Colonic mucosa (tissue), 4 donors: ENCODE results near the gene JAKMIP2. TPM values are rescaled to one million over a fixed set of nuclear protein-coding genes. Genes with fewer than 3 reads are reported as not detected.
"Not testable (repeated sequence)": the region's sequence is repeated elsewhere in the genome, so short reads cannot be mapped to it uniquely, and the experiment has no call there.

Source experiments
- DNase-seq: peaks from one replicate; pipeline ENCODE4 v3.0.0-alpha.2; 2020
- H3K27ac ChIP-seq: fragments of 200-600 bp; one replicate; pipeline ENCODE4 v1.8.0; 2021
- H3K27me3 ChIP-seq: fragments of 200-600 bp; one replicate; pipeline ENCODE4 v1.8.0; 2021
- H3K36me3 ChIP-seq: fragments of 200-600 bp; one replicate; pipeline ENCODE4 v1.8.0; 2021
- H3K4me1 ChIP-seq: fragments of 200-600 bp; one replicate; pipeline ENCODE4 v1.8.0; 2021; ENCODE audit warnings: mild to moderate bottlenecking
- H3K4me3 ChIP-seq: fragments of 200-600 bp; one replicate; pipeline ENCODE4 v1.8.0; 2021
- H3K9ac ChIP-seq, 2 donors: one replicate each; pipeline ENCODE4 v1.7.0; 2013; ENCODE audit warnings: control low read depth in 2 of 2, low read depth in 2 of 2, low read length in 2 of 2
- H3K9me3 ChIP-seq: fragments of 200-600 bp; one replicate; pipeline ENCODE4 v1.8.0; 2021
- intact Hi-C: fragments of 100-400 bp; cut with DNase I; formaldehyde crosslinking; loops from one replicate; pipeline ENCODE4 v1.14.1; 2022
- total RNA-seq, 2 donors: library from RNA; stranded (reverse); fragmentation: NEBNext Ultra II Directional in 1 of 2; extraction: Animal tissue kit (Norgen Biotek cat#: 25700) in 1 of 2; gene quantifications; one replicate each; pipeline ENCODE4 v1.2.1, GENCODE V29; 2021
- TF ChIP-seq, protein P1 (sequence below): fragments of 200-600 bp; IDR thresholded peaks from one replicate; pipeline ENCODE4 v1.8.0; 2022; ENCODE audit warnings: antibody characterized with exemption, mild to moderate bottlenecking
- donor health status: healthy.
- donor health status: DM: no; HTN: no; CAD: no.
- donor health status: DM: no; HTN: no; CAD: no.

JAKMIP2 gene
- total RNA-seq, 2 donors from 2014 or later = 0.17 to 1.3 TPM

DNA sequence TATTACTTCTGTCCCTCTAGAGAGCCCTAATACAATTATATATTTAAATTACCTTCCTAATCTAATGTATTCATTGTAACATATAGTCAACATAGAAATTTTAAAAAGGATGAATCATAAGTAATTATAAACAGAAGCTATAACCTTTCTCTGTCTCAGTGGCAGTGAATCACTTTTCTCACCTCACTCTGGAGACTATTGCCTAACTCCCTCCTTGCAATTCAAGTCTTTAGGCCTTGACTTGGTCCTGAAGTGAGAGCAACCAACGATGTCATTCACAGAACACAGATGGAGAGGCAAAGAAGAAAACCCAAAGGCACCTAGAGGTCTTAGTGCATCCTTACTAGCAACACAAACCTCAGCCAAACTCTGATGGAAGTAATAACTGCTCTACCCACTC is 139.4 kb downstream of the JAKMIP2 start:
- Histone ChIP-seq H3K36me3 (no peaks in the 10 kb centered on the region), H3K4me3 (no peak overlapping the region), H3K4me1 (no peaks in the 10 kb centered on the region), H3K27me3 (no peaks in the 10 kb centered on the region), H3K27ac (no peak overlapping the region), H3K9me3 (no peaks in the 10 kb centered on the region), H3K9ac (no peak overlapping the region)
- intact Hi-C loops = no loop called here
- DNase-seq = no peak
- TF ChIP-seq, protein P1, sequence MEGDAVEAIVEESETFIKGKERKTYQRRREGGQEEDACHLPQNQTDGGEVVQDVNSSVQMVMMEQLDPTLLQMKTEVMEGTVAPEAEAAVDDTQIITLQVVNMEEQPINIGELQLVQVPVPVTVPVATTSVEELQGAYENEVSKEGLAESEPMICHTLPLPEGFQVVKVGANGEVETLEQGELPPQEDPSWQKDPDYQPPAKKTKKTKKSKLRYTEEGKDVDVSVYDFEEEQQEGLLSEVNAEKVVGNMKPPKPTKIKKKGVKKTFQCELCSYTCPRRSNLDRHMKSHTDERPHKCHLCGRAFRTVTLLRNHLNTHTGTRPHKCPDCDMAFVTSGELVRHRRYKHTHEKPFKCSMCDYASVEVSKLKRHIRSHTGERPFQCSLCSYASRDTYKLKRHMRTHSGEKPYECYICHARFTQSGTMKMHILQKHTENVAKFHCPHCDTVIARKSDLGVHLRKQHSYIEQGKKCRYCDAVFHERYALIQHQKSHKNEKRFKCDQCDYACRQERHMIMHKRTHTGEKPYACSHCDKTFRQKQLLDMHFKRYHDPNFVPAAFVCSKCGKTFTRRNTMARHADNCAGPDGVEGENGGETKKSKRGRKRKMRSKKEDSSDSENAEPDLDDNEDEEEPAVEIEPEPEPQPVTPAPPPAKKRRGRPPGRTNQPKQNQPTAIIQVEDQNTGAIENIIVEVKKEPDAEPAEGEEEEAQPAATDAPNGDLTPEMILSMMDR = no peak

DNA sequence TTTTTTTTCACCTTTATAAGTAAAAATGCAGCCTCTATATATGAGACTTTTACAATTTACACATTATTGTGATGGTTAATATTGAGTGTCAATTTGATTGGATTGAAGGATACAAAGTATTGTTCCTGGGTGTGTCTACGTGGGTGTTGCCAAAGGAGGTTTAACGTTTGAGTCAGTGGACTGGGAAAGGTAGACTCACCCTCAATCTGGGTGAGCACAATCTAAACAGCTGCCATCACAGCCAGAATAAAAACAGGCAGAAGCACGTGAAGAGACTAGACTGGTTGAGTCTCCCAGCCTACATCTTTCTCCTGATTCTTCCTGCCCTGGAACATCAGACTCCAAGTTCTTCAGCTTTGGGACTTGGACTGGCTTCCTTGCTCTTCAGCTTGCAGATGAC is 139.9 kb downstream of the JAKMIP2 start:
- DNase-seq = no peak
- Histone ChIP-seq H3K27me3 (no peaks in the 10 kb centered on the region), H3K4me3 (no peak overlapping the region), H3K4me1 (no peaks in the 10 kb centered on the region), H3K9me3 (no peaks in the 10 kb centered on the region), H3K36me3 (no peaks in the 10 kb centered on the region), H3K27ac (no peak overlapping the region), H3K9ac (no peak overlapping the region)
- TF ChIP-seq, protein P1 = no peak
- intact Hi-C loops = no loop called here

DNA sequence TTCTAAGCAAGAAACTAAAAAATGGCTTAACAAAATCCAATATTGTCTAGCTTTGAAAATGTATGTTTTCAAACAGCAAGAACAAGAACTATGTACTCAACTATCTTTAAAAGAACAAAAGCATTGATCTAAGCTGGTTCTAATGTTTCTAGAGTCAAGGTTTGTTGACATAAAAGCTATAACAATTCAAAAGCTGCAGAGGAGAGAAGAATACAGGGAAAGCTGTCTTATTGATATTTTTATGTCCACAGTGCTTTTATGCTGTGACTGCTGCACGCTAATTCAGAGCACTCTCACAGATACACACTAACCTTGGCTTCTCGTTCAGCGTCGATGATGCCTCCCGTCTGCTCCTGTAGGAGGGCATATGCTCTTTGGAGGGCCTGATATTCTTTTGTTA is 143.2 kb downstream of the JAKMIP2 start:
- no peak overlapping the region for H3K9ac ChIP-seq
- H3K36me3 ChIP-seq = no peaks in the 10 kb centered on the region
- no peak overlapping the region for H3K27ac ChIP-seq
- H3K4me1 ChIP-seq = no peaks in the 10 kb centered on the region
- no peak overlapping the region for H3K4me3 ChIP-seq
- no peaks in the 10 kb centered on the region for H3K9me3 ChIP-seq
- TF ChIP-seq, protein P1 = no peak
- no peaks in the 10 kb centered on the region for H3K27me3 ChIP-seq
- DNase-seq = no peak
- intact Hi-C loops = no loop called here

DNA sequence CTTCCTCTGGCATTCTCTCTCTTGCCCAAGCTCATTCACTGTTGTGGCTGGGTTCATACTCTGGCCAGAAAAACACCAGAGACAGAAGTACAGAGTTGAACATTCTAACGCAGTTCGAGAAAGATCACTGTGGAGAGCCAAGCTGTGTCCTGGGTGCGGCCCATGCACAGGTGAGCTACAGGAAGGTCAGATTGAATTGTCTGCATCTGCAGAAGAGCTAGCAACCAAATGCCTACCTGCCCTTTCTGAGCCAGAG is 145.9 kb downstream of the JAKMIP2 start:
- Histone ChIP-seq H3K27ac (no peak overlapping the region), H3K9ac (no peak overlapping the region), H3K36me3 (no peaks in the 10 kb centered on the region), H3K9me3 (no peaks in the 10 kb centered on the region), H3K4me3 (no peak overlapping the region), H3K27me3 (no peaks in the 10 kb centered on the region), H3K4me1 (no peaks in the 10 kb centered on the region)
- no peak for DNase-seq
- TF ChIP-seq, protein P1 = no peak
- intact Hi-C loops = no loop called here

DNA sequence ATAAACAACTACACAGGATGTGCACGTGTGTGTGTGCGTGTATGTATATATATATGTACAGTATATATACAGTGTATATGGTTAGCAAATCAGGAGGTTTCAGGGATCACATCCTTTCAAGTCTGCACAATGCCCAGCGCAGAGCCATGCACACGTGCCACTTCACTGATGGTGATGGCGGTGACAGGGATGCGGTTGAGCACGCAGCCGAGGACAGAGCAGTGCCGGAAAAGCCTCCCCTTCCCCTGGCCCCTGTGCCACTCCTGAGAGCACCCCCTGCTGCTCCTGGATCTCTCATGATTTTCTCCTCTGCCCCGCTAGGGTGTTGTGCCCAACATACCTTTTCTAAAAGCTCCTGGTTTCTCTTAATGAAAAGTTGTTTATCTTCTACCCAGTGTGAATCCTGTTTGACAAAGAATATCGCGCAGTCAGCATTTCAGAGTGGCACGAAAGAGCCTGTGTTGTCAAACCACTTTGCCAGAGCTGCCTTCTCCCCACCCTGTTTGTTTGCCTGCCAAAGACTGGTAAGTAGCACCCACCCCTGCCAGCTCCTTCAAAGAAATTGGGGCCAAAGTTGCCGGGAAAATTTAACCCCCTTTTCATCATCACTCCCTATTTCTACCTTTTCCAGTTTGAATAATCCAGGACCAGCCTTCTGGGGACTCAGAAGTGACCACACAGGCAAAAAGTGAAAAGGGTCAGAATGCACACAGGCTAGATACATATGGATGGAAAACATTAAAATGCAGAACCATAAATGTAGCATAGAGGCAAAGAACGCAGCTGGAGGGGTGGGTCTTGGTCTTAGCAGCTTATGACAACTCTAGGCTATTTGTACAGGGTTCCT is 146.4 kb downstream of the JAKMIP2 start:
- DNase-seq = no peak
- H3K4me1 ChIP-seq = no peaks in the 10 kb centered on the region
- H3K4me3 ChIP-seq = no peak overlapping the region
- intact Hi-C loops = no loop called here
- H3K9me3 ChIP-seq = no peaks in the 10 kb centered on the region
- TF ChIP-seq, protein P1 = no peak
- H3K27ac ChIP-seq = no peak overlapping the region
- H3K36me3 ChIP-seq = no peaks in the 10 kb centered on the region
- H3K9ac ChIP-seq = no peak overlapping the region
- no peaks in the 10 kb centered on the region for H3K27me3 ChIP-seq

DNA sequence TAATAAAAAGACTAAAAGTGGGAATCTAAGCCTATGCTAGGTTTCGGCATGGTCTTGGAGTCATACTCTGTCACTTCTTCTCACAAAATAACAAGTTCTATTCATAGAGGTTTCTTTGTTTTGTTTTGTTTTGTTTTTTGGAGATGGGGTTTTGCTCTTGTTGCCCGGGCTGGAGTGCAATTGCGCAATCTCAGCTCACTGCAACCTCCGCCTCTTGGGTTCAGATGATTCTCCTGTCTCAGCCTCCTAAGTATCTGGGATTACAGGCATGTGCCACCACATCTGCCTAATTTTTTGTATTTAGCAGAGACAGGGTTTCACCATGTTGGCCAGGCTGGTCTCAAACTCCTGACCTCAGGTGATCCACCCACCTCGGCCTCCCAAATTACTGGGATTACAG is 147.1 kb downstream of the JAKMIP2 start:
- H3K36me3 ChIP-seq, intact Hi-C loops, H3K9me3 ChIP-seq, H3K27me3 ChIP-seq, H3K9ac ChIP-seq, DNase-seq, H3K4me3 ChIP-seq, H3K27ac ChIP-seq, H3K4me1 ChIP-seq: not testable (repeated sequence)
